Thoracic aorta (tissue), 2 donors: ENCODE results near the gene IL18RAP. TPM values are rescaled to one million over a fixed set of nuclear protein-coding genes. Genes with fewer than 3 reads are reported as not detected.

Experiments
- ATAC-seq: fragments of 150-250 bp; one replicate; pipeline ENCODE4 v1.8.0; 2017; ENCODE audit warnings: low read depth; ENCODE audit not compliant: insufficient number of reproducible peaks, low FRiP score
- DNase-seq: peaks from one replicate; pipeline ENCODE4 v3.0.0-alpha.2; 2020; ENCODE audit warnings: low spot score
- H3K27ac ChIP-seq, 2 donors: fragments of 200-600 bp; sonication (generic); 1 replicate in 1 of 2; 2 replicates in 1 of 2; pipeline ENCODE4 v1.5.1; 2016; ENCODE audit warnings: mild to moderate bottlenecking in 2 of 2, moderate library complexity in 2 of 2
- H3K27me3 ChIP-seq: fragments of 200-600 bp; sonication (generic); replicated peaks from 2 replicates; pipeline ENCODE4 v1.6.0; 2016; ENCODE audit warnings: mild to moderate bottlenecking; ENCODE audit not compliant: insufficient read depth
- H3K36me3 ChIP-seq: fragments of 200-600 bp; sonication (generic); one replicate; pipeline ENCODE4 v1.5.1; 2016
- H3K4me1 ChIP-seq, 2 donors: fragments of 200-600 bp; sonication (generic); 1 replicate in 1 of 2; 2 replicates in 1 of 2; pipeline versions ENCODE4 v1.5.1 to v1.6.0; 2016; ENCODE audit warnings: low read depth in 2 of 2, mild to moderate bottlenecking in 1 of 2; ENCODE audit not compliant: control insufficient read depth in 1 of 2
- H3K4me3 ChIP-seq: fragments of 200-600 bp; sonication (generic); 2 replicates; pipeline ENCODE4 v1.5.1; 2016; ENCODE audit warnings: mild to moderate bottlenecking
- H3K9me3 ChIP-seq: fragments of 200-600 bp; sonication (generic); 2 replicates; pipeline ENCODE4 v1.5.1; 2016
- total RNA-seq, 2 donors: library from RNA; depleted of rRNA; stranded (reverse); fragments of >200 nt; gene quantifications; one replicate each; pipeline versions ENCODE4 v1.1.0 to v1.2.3, GENCODE V29; 2016
- TF ChIP-seq, protein P1 (sequence below): fragments of 200-600 bp; sonication (generic); IDR thresholded peaks from one replicate; pipeline ENCODE4 v1.5.1; 2019; ENCODE audit warnings: antibody characterized with exemption

Gene IL18RAP, protein sequence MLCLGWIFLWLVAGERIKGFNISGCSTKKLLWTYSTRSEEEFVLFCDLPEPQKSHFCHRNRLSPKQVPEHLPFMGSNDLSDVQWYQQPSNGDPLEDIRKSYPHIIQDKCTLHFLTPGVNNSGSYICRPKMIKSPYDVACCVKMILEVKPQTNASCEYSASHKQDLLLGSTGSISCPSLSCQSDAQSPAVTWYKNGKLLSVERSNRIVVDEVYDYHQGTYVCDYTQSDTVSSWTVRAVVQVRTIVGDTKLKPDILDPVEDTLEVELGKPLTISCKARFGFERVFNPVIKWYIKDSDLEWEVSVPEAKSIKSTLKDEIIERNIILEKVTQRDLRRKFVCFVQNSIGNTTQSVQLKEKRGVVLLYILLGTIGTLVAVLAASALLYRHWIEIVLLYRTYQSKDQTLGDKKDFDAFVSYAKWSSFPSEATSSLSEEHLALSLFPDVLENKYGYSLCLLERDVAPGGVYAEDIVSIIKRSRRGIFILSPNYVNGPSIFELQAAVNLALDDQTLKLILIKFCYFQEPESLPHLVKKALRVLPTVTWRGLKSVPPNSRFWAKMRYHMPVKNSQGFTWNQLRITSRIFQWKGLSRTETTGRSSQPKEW
- total RNA-seq = 10 to 100 TPM in 1 of 2 donors, 1 to 10 TPM in 1; 1.4 to 32.1 TPM

DNA sequence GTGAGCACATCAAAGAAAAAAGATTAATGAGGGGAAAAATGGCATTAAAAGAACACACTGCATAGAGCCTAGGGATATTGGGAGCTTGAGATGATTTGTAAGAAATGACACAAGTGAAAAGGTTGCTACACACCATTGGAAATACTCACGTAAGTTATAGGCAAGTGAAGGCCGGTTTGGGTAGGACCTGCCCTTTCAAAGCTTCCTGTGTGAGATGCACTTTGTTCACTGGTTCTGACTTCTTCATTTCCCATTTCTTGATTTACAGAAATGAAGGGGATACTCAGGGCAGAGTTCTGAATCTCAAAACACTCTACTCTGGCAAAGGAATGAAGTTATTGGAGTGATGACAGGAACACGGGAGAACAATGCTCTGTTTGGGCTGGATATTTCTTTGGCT lies at the start of gene IL18RAP:
Gene IL18RAP (plus strand): TSS at position 251 of the 400 bp plus-strand sequence. CDS start 118 bp downstream, at position 369.
- H3K27me3 ChIP-seq = no peaks in the 10 kb centered on the region
- no peak within 1 kb of the TSS for H3K27ac ChIP-seq
- TF ChIP-seq, protein P1, sequence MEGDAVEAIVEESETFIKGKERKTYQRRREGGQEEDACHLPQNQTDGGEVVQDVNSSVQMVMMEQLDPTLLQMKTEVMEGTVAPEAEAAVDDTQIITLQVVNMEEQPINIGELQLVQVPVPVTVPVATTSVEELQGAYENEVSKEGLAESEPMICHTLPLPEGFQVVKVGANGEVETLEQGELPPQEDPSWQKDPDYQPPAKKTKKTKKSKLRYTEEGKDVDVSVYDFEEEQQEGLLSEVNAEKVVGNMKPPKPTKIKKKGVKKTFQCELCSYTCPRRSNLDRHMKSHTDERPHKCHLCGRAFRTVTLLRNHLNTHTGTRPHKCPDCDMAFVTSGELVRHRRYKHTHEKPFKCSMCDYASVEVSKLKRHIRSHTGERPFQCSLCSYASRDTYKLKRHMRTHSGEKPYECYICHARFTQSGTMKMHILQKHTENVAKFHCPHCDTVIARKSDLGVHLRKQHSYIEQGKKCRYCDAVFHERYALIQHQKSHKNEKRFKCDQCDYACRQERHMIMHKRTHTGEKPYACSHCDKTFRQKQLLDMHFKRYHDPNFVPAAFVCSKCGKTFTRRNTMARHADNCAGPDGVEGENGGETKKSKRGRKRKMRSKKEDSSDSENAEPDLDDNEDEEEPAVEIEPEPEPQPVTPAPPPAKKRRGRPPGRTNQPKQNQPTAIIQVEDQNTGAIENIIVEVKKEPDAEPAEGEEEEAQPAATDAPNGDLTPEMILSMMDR = no peak
- no peaks in the 10 kb centered on the region for H3K36me3 ChIP-seq
- no peaks in the 10 kb centered on the region for H3K9me3 ChIP-seq
- no peaks in the 10 kb centered on the region for H3K4me1 ChIP-seq
- H3K4me3 ChIP-seq = no peak within 1 kb of the TSS
- ATAC-seq (no peak), DNase-seq (no peak)

DNA sequence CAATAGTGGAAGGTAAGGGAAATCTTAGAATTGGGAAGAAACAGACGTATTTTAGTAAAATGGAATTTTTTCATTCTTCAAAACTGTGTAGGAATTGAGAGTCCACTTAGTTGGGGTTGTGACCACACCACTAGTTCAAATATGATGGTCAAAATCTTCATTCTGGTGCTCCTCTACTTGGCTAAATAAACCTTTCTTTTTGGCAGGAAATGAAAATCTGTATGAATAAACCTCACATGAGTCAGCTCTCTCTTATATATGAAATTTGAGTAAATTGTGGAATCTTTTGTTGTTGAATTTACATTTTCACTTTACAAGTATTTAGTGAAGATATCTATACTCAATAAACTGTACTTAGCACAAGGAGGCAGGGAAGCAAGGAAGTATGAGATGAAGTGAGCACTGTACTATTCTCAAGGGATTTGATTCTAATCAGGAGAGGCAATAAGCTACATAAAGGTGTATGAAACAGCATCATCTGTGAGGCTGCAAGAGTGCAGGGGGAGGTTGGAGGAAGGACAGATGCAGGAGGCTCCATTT lies 46.8 kb upstream of the IL18RAP start:
- ATAC-seq = no peak
- no peak for DNase-seq
- no peaks in the 10 kb centered on the region for H3K4me1 ChIP-seq
- TF ChIP-seq, protein P1 = no peak
- H3K4me3 ChIP-seq = no peak overlapping the region
- H3K36me3 ChIP-seq = no peaks in the 10 kb centered on the region
- no peaks in the 10 kb centered on the region for H3K27me3 ChIP-seq
- no peak overlapping the region for H3K27ac ChIP-seq
- H3K9me3 ChIP-seq = no peaks in the 10 kb centered on the region

DNA sequence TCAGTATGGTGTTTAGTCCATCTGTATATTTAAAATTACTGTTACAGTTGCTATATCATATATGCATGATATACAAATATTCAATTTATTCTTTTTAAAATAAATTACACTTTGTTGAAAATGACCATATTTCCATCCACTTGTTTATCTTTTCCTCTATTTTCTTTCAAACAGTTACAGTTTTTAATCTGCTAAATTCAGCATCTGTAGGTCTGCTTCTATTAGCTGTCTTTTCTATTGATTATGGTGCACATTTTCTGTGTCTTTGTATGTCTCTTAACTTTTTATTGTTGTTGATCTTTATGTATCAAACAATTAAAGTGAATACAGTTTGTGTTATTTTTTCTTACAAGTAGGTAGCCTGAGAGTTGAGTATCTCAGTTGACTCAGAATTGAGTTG lies 39.2 kb upstream of the IL18RAP start:
- no peak overlapping the region for H3K27ac ChIP-seq
- no peak overlapping the region for H3K4me3 ChIP-seq
- ATAC-seq (no peak), DNase-seq (no peak)
- no peaks in the 10 kb centered on the region for H3K36me3 ChIP-seq
- H3K27me3 ChIP-seq = no peaks in the 10 kb centered on the region
- peaks cover 10% of the 10 kb centered on the region for H3K9me3 ChIP-seq
- H3K4me1 ChIP-seq = no peaks in the 10 kb centered on the region
- TF ChIP-seq, protein P1 = no peak

DNA sequence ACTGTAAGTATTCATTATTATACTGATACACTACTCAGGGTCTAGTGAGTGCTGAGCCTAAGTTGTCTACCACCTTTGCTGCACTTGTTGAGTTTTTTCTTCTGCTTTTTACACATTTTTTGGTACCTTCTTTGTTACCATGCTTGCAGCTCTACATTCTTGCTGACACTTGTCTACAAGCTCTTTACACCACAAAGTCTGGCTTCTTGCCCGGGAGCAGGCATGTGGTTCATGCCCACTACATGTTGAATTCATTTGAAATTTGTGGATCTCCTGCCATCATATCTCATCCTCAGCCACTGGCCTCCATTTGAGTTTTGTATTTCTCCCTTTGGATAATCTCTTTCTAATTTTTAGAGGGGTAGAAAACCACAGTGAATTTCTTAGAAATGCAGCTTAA lies 37.4 kb upstream of the IL18RAP start:
- no peak for ATAC-seq
- TF ChIP-seq, protein P1 = no peak
- Histone ChIP-seq H3K9me3 (peaks cover 10% of the 10 kb centered on the region), H3K27ac (no peak overlapping the region), H3K4me3 (no peak overlapping the region), H3K27me3 (no peaks in the 10 kb centered on the region), H3K36me3 (no peaks in the 10 kb centered on the region), H3K4me1 (no peaks in the 10 kb centered on the region)
- no peak for DNase-seq

DNA sequence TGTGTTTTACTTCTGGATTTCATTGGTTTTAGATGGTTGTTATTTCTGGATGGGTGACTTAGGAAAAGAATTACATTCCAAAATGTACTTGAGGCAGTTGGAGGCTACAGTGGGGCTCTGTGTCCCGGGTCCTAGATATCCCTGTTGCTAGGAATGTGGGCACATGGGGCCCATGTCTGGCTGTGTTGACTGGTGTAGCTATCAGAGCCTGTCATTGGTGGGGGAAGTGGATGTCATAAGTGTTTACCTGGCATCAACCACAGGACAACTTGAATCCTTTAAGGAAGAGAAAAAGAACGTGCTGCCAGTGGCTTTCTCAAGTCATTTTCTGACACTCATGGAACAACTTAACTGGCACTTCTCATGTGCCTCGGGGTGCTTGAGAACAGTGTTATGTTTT lies 37.0 kb upstream of the IL18RAP start:
- ATAC-seq (no peak), DNase-seq (no peak)
- Histone ChIP-seq H3K4me1 (no peaks in the 10 kb centered on the region), H3K27me3 (no peaks in the 10 kb centered on the region), H3K36me3 (no peaks in the 10 kb centered on the region), H3K27ac (no peak overlapping the region), H3K4me3 (no peak overlapping the region), H3K9me3 (peaks cover 10% of the 10 kb centered on the region)
- TF ChIP-seq, protein P1 = no peak
